Astrocyte (in vitro differentiated cells and primary cell): ENCODE data around the gene NSMCE1. TPM values are rescaled to one million over a fixed set of nuclear protein-coding genes. Genes with fewer than 3 reads are reported as not detected.

Experiments
- DNase-seq: peaks from one replicate; pipeline ENCODE4 v3.0.0-alpha.2; 2010; ENCODE audit warnings: low read depth
- FAIRE-seq: peaks from 2 replicates; lab custom pipeline; 2011; peaks lifted over from hg19 to GRCh38; lab: Jason Lieb, UNC
- H2AFZ ChIP-seq: 2 replicates; pipeline ENCODE4 v1.6.0; 2012; ENCODE audit warnings: low read depth, low read length, inconsistent platforms
- H3K27ac ChIP-seq: 2 replicates; pipeline ENCODE4 v1.5.1; 2011; ENCODE audit warnings: low read depth, low read length, inconsistent platforms
- H3K27me3 ChIP-seq: 2 replicates; pipeline ENCODE4 v1.6.0; 2011; ENCODE audit warnings: low read length, inconsistent platforms; ENCODE audit not compliant: insufficient read depth
- H3K36me3 ChIP-seq: 2 replicates; pipeline ENCODE4 v1.5.1; 2011; ENCODE audit warnings: low read length, inconsistent platforms; ENCODE audit not compliant: insufficient read depth
- H3K4me1 ChIP-seq: 2 replicates; pipeline ENCODE4 v1.5.1; 2011; ENCODE audit warnings: low read length, inconsistent platforms; ENCODE audit not compliant: insufficient read depth
- H3K4me2 ChIP-seq: 2 replicates; pipeline ENCODE4 v1.6.0; 2012; ENCODE audit warnings: low read length, inconsistent platforms
- H3K4me3 ChIP-seq: 2 replicates; pipeline ENCODE4 v1.5.1; 2011; ENCODE audit warnings: low read depth, mild to moderate bottlenecking, low read length, inconsistent platforms; ENCODE audit not compliant: insufficient read depth
- H3K79me2 ChIP-seq: 2 replicates; pipeline ENCODE4 v1.6.0; 2012; ENCODE audit warnings: mild to moderate bottlenecking, low read length, inconsistent platforms; ENCODE audit not compliant: insufficient read depth
- H3K9ac ChIP-seq: 2 replicates; pipeline ENCODE4 v1.6.0; 2012; ENCODE audit warnings: mild to moderate bottlenecking, low read length, inconsistent platforms
- H3K9me3 ChIP-seq: 2 replicates; pipeline ENCODE4 v1.5.1; 2012; ENCODE audit warnings: low read depth, mild to moderate bottlenecking, low read length, inconsistent platforms; ENCODE audit not compliant: insufficient read depth
- H4K20me1 ChIP-seq: 2 replicates; pipeline ENCODE4 v1.6.0; 2012; ENCODE audit warnings: low read length, inconsistent platforms; ENCODE audit not compliant: insufficient read depth
- H3K27ac Mint-ChIP-seq: one replicate; pipeline ENCODE4 v1.8.0; 2021; ENCODE audit warnings: mild to moderate bottlenecking, mixed read lengths; ENCODE audit not compliant: unreplicated experiment
- H3K27me3 Mint-ChIP-seq: one replicate; pipeline ENCODE4 v1.8.0; 2021; ENCODE audit warnings: low read depth, mixed read lengths; ENCODE audit not compliant: unreplicated experiment
- H3K36me3 Mint-ChIP-seq: one replicate; pipeline ENCODE4 v1.8.0; 2021; ENCODE audit warnings: low read depth, mixed read lengths; ENCODE audit not compliant: unreplicated experiment
- H3K4me1 Mint-ChIP-seq: one replicate; pipeline ENCODE4 v1.8.0; 2021; ENCODE audit warnings: low read depth, mixed read lengths; ENCODE audit not compliant: unreplicated experiment
- H3K4me3 Mint-ChIP-seq: one replicate; pipeline ENCODE4 v1.8.0; 2021; ENCODE audit warnings: mild to moderate bottlenecking, moderate library complexity, mixed read lengths; ENCODE audit not compliant: unreplicated experiment
- H3K9me3 Mint-ChIP-seq: one replicate; pipeline ENCODE4 v1.8.0; 2021; ENCODE audit warnings: mild to moderate bottlenecking, mixed read lengths; ENCODE audit not compliant: unreplicated experiment
- CTCF ChIP-seq: IDR thresholded peaks from 2 replicates; pipeline ENCODE4 v1.5.1; 2011; ENCODE audit warnings: low read depth, mild to moderate bottlenecking, inconsistent platforms, low read length, moderate library complexity; ENCODE audit not compliant: insufficient read depth
- EZH2 ChIP-seq: IDR thresholded peaks from 2 replicates; pipeline ENCODE4 v1.6.1; 2012; ENCODE audit warnings: mild to moderate bottlenecking, low read length, inconsistent platforms; ENCODE audit not compliant: insufficient read depth
- total RNA-seq: library from RNA; stranded (reverse); gene quantifications from 2 replicates; pipeline ENCODE4 v1.2.1, GENCODE V29; 2021

Gene NSMCE1
- total RNA-seq, 1 donor from 2014 or later = 12.1 TPM

GRCh38 chr16:27211026-27211425, 57.5 kb downstream of the NSMCE1 start:
- H3K9me3 Mint-ChIP-seq = no peaks in the 10 kb centered on the region
- DNase-seq (no peak), FAIRE-seq (no peak)
- no peak overlapping the region for H3K27ac ChIP-seq
- TF ChIP-seq EZH2 (no peak), CTCF (no peak)
- no peak overlapping the region for H3K27ac Mint-ChIP-seq
- no peaks in the 10 kb centered on the region for H3K79me2 ChIP-seq
- H3K4me3 ChIP-seq = no peak overlapping the region
- no peaks in the 10 kb centered on the region for H3K27me3 ChIP-seq
- peaks cover 3% of the 10 kb centered on the region for H3K36me3 Mint-ChIP-seq
- no peak overlapping the region for H3K4me3 Mint-ChIP-seq
- no peaks in the 10 kb centered on the region for H3K9me3 ChIP-seq
- no peaks in the 10 kb centered on the region for H3K4me1 Mint-ChIP-seq
- H4K20me1 ChIP-seq = no peaks in the 10 kb centered on the region
- no peaks in the 10 kb centered on the region for H3K4me1 ChIP-seq
- no peak overlapping the region for H3K9ac ChIP-seq
- H2AFZ ChIP-seq = no peak overlapping the region
- H3K36me3 ChIP-seq = no peaks in the 10 kb centered on the region
- H3K4me2 ChIP-seq = no peak overlapping the region
- no peaks in the 10 kb centered on the region for H3K27me3 Mint-ChIP-seq

- Histone ChIP-seq H3K9me3 (no peaks in the 10 kb centered on the region), H3K27ac (no peak overlapping the region), H2AFZ (no peak overlapping the region)
These were observed 58.4 kb downstream of the NSMCE1 start for GRCh38 chr16:27210174-27210573.

More at GRCh38 chr16:27210174-27210573, 58.4 kb downstream of the NSMCE1 start:
- FAIRE-seq (no peak), DNase-seq (no peak)
- H3K4me1 Mint-ChIP-seq = no peaks in the 10 kb centered on the region
- Histone ChIP-seq H3K4me3 (no peak overlapping the region), H3K4me1 (no peaks in the 10 kb centered on the region), H3K4me2 (no peak overlapping the region), H3K9ac (no peak overlapping the region), H3K36me3 (no peaks in the 10 kb centered on the region), H3K79me2 (no peaks in the 10 kb centered on the region), H3K27me3 (no peaks in the 10 kb centered on the region), H4K20me1 (no peaks in the 10 kb centered on the region)
- H3K36me3 Mint-ChIP-seq = no peaks in the 10 kb centered on the region
- H3K9me3 Mint-ChIP-seq = no peaks in the 10 kb centered on the region
- no peak overlapping the region for H3K4me3 Mint-ChIP-seq
- H3K27ac Mint-ChIP-seq = no peak overlapping the region
- no peaks in the 10 kb centered on the region for H3K27me3 Mint-ChIP-seq
- TF ChIP-seq EZH2 (no peak), CTCF (no peak)
